Peyer's patch (tissue), 4 donors: Measurements from ENCODE around the gene CIB1.

Experiments used
- CTCF ChIP-seq, 6 experiments: fragments of 450-650 bp in 4 of 6; fragments of 200-600 bp in 2 of 6; sonication (generic) in 1 of 6; IDR thresholded peaks; one replicate each; pipeline ENCODE4 v1.5.1; 2017 to 2019; ENCODE audit warnings: antibody characterized with exemption in 6 of 6, mild to moderate bottlenecking in 3 of 6, moderate library complexity in 1 of 6
- POLR2A ChIP-seq, 2 donors: fragments of 450-650 bp; IDR thresholded peaks; one replicate each; pipeline ENCODE4 v1.5.1; 2017; ENCODE audit warnings: antibody characterized with exemption in 2 of 2, mild to moderate bottlenecking in 2 of 2, moderate library complexity in 2 of 2

GRCh38 chr15:90257776-90258175 is 24.0 kb upstream of the CIB1 start:
- TF ChIP-seq CTCF (IDR thresholded peaks at IDR 0.05) (no peak), POLR2A (IDR thresholded peaks at IDR 0.05) (no peak)
